HEK293 (cell line): ENCODE measurements around the gene SLC4A1AP.

ENCODE experiments used
- CTCF ChIA-PET: fragments of 350-600 bp; formaldehyde crosslinking; extraction: SDS; loops from one replicate; lab custom pipeline; 2021; ENCODE audit warnings: antibody characterized with exemption; lab: Yijun Ruan, JAX
- POLR2A ChIA-PET: fragments of 300-600 bp; formaldehyde crosslinking; extraction: SDS; loops from one replicate; lab custom pipeline; 2020; ENCODE audit warnings: antibody characterized with exemption, inconsistent platforms; lab: Yijun Ruan, JAX
- H3K27ac ChIP-seq: fragments of 200-500 bp; sonication (Bioruptor generic); 2 replicates; pipeline ENCODE4 v1.5.1; 2014; ENCODE audit warnings: low read depth, low read length, control low read depth, inconsistent platforms; ENCODE audit errors: extremely low read depth
- H3K36me3 ChIP-seq, 2 experiments: fragments of 200-500 bp in 1 of 2; sonication (Bioruptor generic) in 1 of 2; 1 replicate in 1 of 2; 2 replicates in 1 of 2; pipeline ENCODE4 v1.5.1; 2014 to 2017; ENCODE audit warnings: inconsistent platforms in 2 of 2, low read length in 2 of 2; ENCODE audit not compliant: control insufficient read depth in 2 of 2, insufficient read depth in 1 of 2
- H3K4me1 ChIP-seq: fragments of 200-500 bp; sonication (Bioruptor generic); 2 replicates; pipeline ENCODE4 v1.5.1; 2014; ENCODE audit warnings: mild to moderate bottlenecking, low read length, inconsistent platforms; ENCODE audit not compliant: control insufficient read depth, insufficient read depth
- H3K4me3 ChIP-seq: 2 replicates; pipeline ENCODE4 v1.5.1; 2011; ENCODE audit warnings: low read depth, mild to moderate bottlenecking, control low read depth, low read length, moderate library complexity
- H3K9me3 ChIP-seq: fragments of 200-500 bp; sonication (Bioruptor generic); 2 replicates; pipeline ENCODE4 v1.5.1; 2014; ENCODE audit warnings: low read depth, low read length, inconsistent platforms; ENCODE audit not compliant: control insufficient read depth, insufficient read depth
- KLF8 ChIP-seq: fragments of 450-650 bp; formaldehyde crosslinking; IDR thresholded peaks from 2 replicates; pipeline ENCODE4 v1.5.1; 2016; ENCODE audit warnings: missing biosample characterization, missing genetic modification characterization
- REPIN1 ChIP-seq: fragments of 450-650 bp; formaldehyde crosslinking; IDR thresholded peaks from 2 replicates; pipeline ENCODE4 v1.5.1; 2017; ENCODE audit warnings: missing biosample characterization, missing genetic modification characterization, low read depth
- SCRT1 ChIP-seq: fragments of 450-650 bp; formaldehyde crosslinking; IDR thresholded peaks from 2 replicates; pipeline ENCODE4 v1.5.1; 2016; ENCODE audit warnings: missing biosample characterization, missing genetic modification characterization, borderline replicate concordance
- ZBTB10 ChIP-seq: fragments of 450-650 bp; formaldehyde crosslinking; IDR thresholded peaks from 2 replicates; pipeline ENCODE4 v1.5.1; 2016; ENCODE audit warnings: missing biosample characterization, missing genetic modification characterization
- ZBTB17 ChIP-seq: fragments of 450-650 bp; formaldehyde crosslinking; IDR thresholded peaks from 2 replicates; pipeline ENCODE4 v1.5.1; 2016; ENCODE audit warnings: missing biosample characterization, missing genetic modification characterization
- ZFP3 ChIP-seq: fragments of 450-650 bp; formaldehyde crosslinking; IDR thresholded peaks from 2 replicates; pipeline ENCODE4 v1.5.1; 2016; ENCODE audit warnings: low read depth, missing biosample characterization, missing genetic modification characterization
- ZNF140 ChIP-seq: fragments of 450-650 bp; formaldehyde crosslinking; IDR thresholded peaks from 2 replicates; pipeline ENCODE4 v1.5.1; 2016; ENCODE audit warnings: missing biosample characterization, missing genetic modification characterization
- ZNF157 ChIP-seq: fragments of 450-650 bp; formaldehyde crosslinking; IDR thresholded peaks from 2 replicates; pipeline ENCODE4 v1.5.1; 2016; ENCODE audit warnings: missing biosample characterization, missing genetic modification characterization
- ZNF280C ChIP-seq: fragments of 450-650 bp; formaldehyde crosslinking; IDR thresholded peaks from 2 replicates; pipeline ENCODE4 v1.5.1; 2016; ENCODE audit warnings: missing biosample characterization, missing genetic modification characterization
- ZNF416 ChIP-seq: fragments of 450-650 bp; formaldehyde crosslinking; IDR thresholded peaks from 2 replicates; pipeline ENCODE4 v1.5.1; 2016; ENCODE audit warnings: missing biosample characterization, missing genetic modification characterization
- ZNF658 ChIP-seq: fragments of 450-650 bp; formaldehyde crosslinking; IDR thresholded peaks from 2 replicates; pipeline ENCODE4; 2016; ENCODE audit warnings: missing biosample characterization, missing genetic modification characterization
- ZNF660 ChIP-seq: fragments of 450-650 bp; IDR thresholded peaks from 2 replicates; pipeline ENCODE4 v1.5.1; 2018; ENCODE audit warnings: missing biosample characterization, mild to moderate bottlenecking, missing genetic modification characterization
- ZNF707 ChIP-seq: fragments of 450-650 bp; formaldehyde crosslinking; IDR thresholded peaks from 2 replicates; pipeline ENCODE4 v1.5.1; 2016; ENCODE audit warnings: missing biosample characterization, missing genetic modification characterization
- ZNF747 ChIP-seq: fragments of 450-650 bp; formaldehyde crosslinking; IDR thresholded peaks from 2 replicates; pipeline ENCODE4 v1.5.1; 2016; ENCODE audit warnings: missing biosample characterization, missing genetic modification characterization
- ZNF843 ChIP-seq: fragments of 450-650 bp; formaldehyde crosslinking; IDR thresholded peaks from 2 replicates; pipeline ENCODE4 v1.5.1; 2016; ENCODE audit warnings: missing biosample characterization, missing genetic modification characterization
- TF ChIP-seq, protein P1 (sequence below): fragments of 450-650 bp; formaldehyde crosslinking; IDR thresholded peaks from 2 replicates; pipeline ENCODE4 v1.5.1; 2016; ENCODE audit warnings: missing biosample characterization, missing genetic modification characterization, low read depth
- TF ChIP-seq, protein P2 (sequence below): sonication (generic); formaldehyde crosslinking; IDR thresholded peaks from 2 replicates; pipeline ENCODE4 v1.8.1; 2022; ENCODE audit warnings: mild to moderate bottlenecking, moderate library complexity, missing genetic modification reagents
- TF ChIP-seq, protein P3 (sequence below): fragments of 450-650 bp; formaldehyde crosslinking; IDR thresholded peaks from 2 replicates; pipeline ENCODE4 v1.5.1; 2016; ENCODE audit warnings: missing biosample characterization, missing genetic modification characterization, low read depth

The SLC4A1AP gene

GRCh38 chr2:27655155-27655951 lies 8.3 kb upstream of the SLC4A1AP start:
- Histone ChIP-seq H3K9me3 (no peaks in the 10 kb centered on the region), H3K27ac (no peak overlapping the region; the same call in 1 of the 2 replicates), H3K4me1 (no peaks in the 10 kb centered on the region), H3K4me3 (no peak overlapping the region), H3K36me3 (peaks cover 75 to 98% of the 10 kb centered on the region in 2 experiments)
- no peak for TF ChIP-seq REPIN1 (tag by site-specific recombination)
- TF ChIP-seq ZBTB17: no peak
- no peak for TF ChIP-seq ZNF658
- TF ChIP-seq KLF8 (tag by site-specific recombination): no peak
- TF ChIP-seq, protein P1, sequence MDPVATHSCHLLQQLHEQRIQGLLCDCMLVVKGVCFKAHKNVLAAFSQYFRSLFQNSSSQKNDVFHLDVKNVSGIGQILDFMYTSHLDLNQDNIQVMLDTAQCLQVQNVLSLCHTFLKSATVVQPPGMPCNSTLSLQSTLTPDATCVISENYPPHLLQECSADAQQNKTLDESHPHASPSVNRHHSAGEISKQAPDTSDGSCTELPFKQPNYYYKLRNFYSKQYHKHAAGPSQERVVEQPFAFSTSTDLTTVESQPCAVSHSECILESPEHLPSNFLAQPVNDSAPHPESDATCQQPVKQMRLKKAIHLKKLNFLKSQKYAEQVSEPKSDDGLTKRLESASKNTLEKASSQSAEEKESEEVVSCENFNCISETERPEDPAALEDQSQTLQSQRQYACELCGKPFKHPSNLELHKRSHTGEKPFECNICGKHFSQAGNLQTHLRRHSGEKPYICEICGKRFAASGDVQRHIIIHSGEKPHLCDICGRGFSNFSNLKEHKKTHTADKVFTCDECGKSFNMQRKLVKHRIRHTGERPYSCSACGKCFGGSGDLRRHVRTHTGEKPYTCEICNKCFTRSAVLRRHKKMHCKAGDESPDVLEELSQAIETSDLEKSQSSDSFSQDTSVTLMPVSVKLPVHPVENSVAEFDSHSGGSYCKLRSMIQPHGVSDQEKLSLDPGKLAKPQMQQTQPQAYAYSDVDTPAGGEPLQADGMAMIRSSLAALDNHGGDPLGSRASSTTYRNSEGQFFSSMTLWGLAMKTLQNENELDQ: no peak
- no peak for TF ChIP-seq ZNF157 (tag by site-specific recombination)
- TF ChIP-seq ZNF707 (tag by site-specific recombination): no peak
- no peak for TF ChIP-seq ZNF747 (tag by site-specific recombination)
- TF ChIP-seq SCRT1: no peak
- TF ChIP-seq ZNF416 (tag by site-specific recombination): no peak
- no peak for TF ChIP-seq ZFP3
- ChIA-PET CTCF (interaction anchor here (1.6 kb wide), 1 partner anchor 28 kb away, joined by 6 read pairs; no protein-coding TSS in a partner anchor), POLR2A (interaction anchor here (0.7 to 1.8 kb wide), 2 partner anchors 8 to 27 kb away, joined by 3 to 6 read pairs; partner anchors contain the start of genes CCDC121, GPN1, SLC4A1AP and SUPT7L)

DNA sequence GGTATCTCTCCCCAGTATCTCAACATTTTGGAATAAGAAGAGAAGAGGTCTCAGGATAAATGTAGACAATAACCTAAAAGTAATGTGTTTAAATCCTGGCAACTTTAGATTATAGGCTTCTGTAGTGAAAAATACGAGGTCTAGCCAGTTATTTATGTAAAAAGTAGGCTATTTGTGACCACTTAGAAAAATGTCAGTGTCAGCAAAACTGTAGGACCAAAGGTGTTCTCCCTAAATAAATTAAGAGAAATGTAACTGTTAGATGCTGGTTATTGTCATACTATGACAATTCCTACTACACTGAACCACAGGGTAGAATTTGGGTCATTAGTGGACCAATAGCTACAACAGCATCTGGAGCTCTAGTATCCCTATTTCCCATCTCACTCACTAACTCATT lies 2.3 kb upstream of the SLC4A1AP start:
- peaks cover 38 to 63% of the 10 kb centered on the region in 2 experiments for H3K36me3 ChIP-seq
- no peak overlapping the region for H3K27ac ChIP-seq
- peaks cover 7% of the 10 kb centered on the region; the same call in 1 of the 2 replicates for H3K4me1 ChIP-seq
- TF ChIP-seq ZBTB10 (tag by site-specific recombination) (no peak), ZNF280C (tag by site-specific recombination) (no peak), ZNF140 (tag by site-specific recombination) (no peak), ZNF843 (tag by site-specific recombination) (no peak), ZNF660 (tag by site-specific recombination) (no peak)
- TF ChIP-seq, protein P2, sequence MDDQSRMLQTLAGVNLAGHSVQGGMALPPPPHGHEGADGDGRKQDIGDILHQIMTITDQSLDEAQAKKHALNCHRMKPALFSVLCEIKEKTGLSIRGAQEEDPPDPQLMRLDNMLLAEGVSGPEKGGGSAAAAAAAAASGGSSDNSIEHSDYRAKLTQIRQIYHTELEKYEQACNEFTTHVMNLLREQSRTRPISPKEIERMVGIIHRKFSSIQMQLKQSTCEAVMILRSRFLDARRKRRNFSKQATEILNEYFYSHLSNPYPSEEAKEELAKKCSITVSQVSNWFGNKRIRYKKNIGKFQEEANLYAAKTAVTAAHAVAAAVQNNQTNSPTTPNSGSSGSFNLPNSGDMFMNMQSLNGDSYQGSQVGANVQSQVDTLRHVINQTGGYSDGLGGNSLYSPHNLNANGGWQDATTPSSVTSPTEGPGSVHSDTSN (CRISPR knock-in tag): no peak
- TF ChIP-seq, protein P3, sequence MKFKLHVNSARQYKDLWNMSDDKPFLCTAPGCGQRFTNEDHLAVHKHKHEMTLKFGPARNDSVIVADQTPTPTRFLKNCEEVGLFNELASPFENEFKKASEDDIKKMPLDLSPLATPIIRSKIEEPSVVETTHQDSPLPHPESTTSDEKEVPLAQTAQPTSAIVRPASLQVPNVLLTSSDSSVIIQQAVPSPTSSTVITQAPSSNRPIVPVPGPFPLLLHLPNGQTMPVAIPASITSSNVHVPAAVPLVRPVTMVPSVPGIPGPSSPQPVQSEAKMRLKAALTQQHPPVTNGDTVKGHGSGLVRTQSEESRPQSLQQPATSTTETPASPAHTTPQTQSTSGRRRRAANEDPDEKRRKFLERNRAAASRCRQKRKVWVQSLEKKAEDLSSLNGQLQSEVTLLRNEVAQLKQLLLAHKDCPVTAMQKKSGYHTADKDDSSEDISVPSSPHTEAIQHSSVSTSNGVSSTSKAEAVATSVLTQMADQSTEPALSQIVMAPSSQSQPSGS (tag by site-specific recombination): no peak
- TF ChIP-seq, all 188 proteins: peak for 0
- POLR2A ChIA-PET: no interaction called here
- no peak overlapping the region for H3K4me3 ChIP-seq
- CTCF ChIA-PET: interaction anchor here (0.6 to 3.6 kb wide), 2 partner anchors 22 to 120 kb away, joined by 3 to 28 read pairs; no protein-coding TSS in a partner anchor
- H3K9me3 ChIP-seq: no peaks in the 10 kb centered on the region
